HG03521 (cell line): ENCODE measurements around the gene RPS26.
A peak's percentile ranks its signal among the peaks of the same experiment; 100 is the strongest.
"Not testable (repeated sequence)": the region's sequence is repeated elsewhere in the genome, so short reads cannot be mapped to it uniquely, and the experiment has no call there.

Experiments
- ATAC-seq: cut with Tn5 transposase; IDR thresholded peaks from one replicate; pipeline ENCODE4 v1.9.1; 2021; ENCODE audit warnings: mild to moderate bottlenecking, moderate library complexity; ENCODE audit not compliant: unreplicated experiment

RPS26 gene

DNA sequence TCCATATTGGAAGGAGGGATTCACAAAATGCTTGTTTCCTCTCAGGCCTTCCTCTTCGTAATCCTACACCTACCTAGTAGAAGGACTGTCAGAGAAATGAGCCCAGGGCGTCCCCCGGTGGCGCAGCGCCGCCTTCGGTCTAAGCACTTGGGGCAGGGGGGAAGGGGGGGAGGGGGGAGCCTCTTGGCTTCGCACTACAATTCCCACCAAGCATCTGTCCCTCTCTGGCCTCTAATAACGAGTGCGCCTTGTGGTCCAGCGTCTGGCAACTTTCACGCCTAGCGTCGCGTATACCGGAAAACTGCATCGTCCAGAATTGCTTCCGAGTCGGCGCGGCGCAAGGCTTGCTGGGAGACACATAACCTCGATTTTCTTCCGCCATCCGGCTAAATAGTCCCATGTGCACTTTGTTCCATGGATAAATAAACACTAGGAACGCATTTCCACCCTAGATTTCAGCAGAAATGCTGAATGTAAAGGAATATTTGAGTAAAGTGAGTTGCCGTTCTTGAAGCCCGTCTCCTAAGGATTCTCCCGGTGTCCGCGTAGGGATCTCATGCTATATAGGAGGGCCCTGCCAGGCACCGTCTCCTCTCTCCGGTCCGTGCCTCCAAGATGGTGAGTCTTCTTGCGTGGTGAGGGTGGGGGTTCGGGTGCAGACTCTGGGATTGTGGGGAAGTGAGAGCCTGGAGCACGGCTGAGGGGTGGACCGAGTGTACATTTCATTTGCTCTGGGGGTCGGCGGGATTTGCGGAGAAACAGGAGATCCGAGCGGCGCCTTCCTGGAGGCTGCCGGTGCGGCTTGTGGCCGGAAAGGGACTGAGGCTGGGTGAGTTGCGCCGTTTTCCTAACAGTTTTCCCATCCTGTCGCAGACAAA lies at the start of gene RPS26:
Gene RPS26, plus strand, starts transcription at position 367 of the 878 bp plus-strand sequence. Its CDS starts 249 bp downstream, at position 616.
- peak; percentile 87 for ATAC-seq

DNA sequence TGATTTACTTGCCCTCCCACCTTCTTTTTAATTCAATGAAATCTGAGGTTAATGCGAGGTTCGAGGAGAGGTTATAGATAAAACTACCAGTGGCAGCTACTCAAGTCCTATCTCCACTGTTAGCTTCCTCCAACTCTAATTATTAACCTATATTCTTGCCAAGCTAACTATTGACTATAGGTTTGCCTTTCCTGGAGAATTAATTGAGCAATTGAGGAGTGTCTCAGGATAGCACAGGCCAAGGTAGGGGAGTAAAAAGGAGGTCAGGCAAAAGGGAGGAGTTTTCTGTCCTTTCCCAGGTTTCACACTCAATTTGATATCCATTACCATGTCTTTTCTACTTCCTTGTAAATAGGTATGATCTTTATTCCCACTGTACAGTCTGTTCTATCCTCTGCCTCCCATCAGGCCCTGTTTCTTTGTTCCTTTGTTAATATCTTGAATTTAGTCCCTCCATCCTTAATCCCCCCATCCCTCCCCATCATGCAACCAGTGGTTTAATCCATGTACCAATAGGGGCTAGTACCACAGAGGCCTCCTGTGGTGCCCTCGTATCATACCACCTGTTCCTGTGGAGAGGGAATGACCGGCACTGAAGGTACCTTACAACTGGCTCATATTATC lies 48.4 kb upstream of the RPS26 start:
- ATAC-seq, result no peak

DNA sequence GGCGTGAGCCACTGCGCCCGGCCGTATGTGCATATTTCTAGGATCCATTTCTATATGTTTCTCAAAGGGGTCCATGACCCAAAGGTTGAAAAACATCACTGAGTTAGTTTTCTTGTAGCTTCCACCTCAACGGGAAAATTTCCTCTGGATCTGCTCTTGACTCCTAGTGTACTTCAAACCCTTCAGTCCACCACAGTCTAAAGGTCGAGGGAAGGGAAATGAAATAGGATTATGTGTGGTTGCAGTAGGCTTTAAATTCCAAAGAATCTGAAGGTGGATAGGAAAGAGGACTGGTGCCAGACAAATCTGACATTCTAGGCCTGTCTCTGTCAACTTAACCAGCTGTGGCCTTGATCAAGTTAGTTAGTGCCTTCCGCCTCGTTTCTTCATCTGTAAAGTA lies 46.4 kb upstream of the RPS26 start:
- ATAC-seq, result no peak

DNA sequence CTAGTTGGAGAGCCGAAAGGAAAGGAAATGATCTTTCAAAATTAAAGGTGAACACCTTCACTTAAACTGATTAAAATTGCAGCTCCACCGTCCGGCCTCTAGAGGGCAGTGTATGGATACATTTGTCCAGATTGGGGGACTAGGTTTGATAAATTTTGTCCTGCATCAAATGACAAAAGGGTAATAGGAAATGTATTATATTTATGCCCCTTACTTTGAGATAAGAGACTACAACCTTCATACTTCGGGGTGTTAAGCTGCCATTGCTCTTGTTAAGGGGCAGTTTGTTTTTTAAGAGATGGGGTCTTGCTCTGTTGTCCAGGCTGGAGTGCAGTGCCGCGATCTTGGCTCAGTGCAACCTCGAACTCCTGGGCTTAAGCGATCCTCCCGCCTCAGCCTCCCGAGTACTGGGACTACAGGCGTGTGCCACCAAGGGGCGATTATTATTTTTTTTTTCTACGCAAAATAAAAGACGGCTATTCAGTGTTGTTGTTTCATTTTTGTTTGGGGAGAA lies 45.5 kb upstream of the RPS26 start:
- ATAC-seq, result no peak

DNA sequence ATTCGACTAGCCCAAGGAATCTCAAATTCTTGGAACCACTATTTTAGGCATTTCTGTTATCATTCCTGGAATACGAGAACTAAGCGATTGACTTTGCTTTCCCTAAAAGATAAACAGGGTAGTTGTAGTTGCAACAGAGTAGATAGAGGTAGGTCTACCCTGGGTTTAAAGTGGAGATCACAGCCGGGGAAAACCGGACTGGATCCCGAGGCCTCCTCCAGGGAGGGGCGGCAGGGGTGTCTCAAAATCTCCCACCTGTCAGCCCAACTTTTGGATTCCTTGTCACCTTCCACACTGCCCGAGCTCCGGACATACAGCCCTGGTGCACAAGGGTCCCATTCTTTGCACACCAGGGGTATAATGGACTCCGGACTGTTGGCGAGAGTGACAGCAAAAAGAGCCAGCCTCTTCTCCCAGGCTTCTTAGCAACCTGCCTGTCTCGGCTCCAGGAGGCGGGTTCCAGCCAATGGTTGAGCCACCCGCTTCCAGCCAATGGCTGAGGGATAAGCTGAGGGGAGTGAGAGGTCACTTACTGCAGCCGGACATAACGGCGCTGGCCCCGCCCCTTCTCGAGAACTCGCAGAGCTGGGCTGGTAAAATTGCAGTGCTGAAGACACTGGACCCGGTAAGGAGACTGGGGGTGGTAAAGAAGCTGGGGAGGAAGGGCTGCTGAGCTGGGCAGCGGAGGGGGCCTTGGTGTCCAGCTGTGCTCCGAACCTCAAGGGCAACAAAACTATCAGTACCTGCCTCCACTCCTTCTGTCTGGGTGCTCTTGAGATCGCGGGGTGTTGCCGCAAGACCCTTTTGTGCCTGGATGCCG lies 44.8 kb upstream of the RPS26 start, which contains the start of gene SUOX:
Gene SUOX, plus strand, starts transcription at position 562 of the 820 bp plus-strand sequence. CDS start 4,946 bp downstream, outside the sequence.
- peak; percentile 99 for ATAC-seq

DNA sequence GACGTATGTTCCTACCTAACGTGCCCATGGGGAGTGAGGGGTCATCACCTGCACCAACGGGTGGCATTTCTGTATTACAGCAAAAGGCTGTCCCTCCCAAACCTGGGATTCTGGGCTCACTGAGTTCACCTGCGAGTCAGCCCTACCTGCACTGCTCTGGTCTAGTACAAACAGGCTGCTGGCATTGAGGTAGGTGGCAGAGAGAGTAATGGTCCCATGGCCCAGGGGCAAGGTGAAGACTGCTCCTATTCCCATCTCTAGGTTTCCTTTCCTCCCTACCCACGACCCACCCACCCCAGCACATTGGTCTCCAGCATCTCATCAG lies 44.2 kb upstream of the RPS26 start:
- ATAC-seq, result no peak

DNA sequence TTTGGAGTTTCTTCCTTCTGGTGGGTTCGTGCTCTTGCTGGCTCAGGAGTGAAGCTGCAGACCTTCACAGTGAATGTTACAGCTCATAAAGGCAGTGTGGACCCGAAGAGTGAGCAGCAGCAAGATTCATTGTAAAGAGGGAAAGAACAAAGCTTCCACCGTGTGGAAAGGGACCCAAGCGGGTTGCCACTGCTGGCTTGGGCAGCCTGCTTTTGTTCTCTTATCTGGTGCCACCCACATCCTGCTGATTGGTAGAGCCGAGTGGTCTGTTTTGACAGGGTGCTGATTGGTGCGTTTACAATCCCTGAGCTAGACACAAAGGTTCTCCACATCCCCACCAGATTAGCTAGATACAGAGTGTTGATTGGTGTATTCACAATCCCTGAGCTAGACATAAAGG lies 42.2 kb upstream of the RPS26 start:
- ATAC-seq, result not testable (repeated sequence)

DNA sequence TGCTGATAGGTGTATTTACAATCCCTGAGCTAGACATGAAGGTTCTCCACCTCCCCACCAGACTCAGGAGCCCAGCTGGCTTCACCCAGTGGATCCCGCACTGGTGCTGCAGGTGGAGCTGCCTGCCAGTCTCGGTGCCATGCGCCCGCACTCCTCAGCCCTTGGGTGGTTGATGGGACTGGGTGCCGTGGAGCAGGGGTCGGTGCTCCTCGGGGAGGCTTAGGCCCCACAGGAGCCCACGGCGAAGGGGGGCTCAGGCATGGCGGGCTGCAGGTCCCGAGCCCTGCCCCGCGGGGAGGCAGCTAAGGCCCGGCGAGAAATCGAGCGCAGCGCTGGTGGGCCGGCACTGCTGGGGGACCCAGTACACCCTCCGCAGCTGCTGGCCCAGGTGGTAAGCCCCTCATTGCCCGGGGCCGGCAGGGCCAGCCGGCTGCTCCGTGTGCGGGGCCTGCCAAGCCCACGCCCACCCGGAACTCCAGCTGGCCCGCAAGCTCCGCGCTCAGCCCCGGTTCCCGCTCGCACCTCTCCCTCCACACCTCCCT lies 41.6 kb upstream of the RPS26 start:
- ATAC-seq, result not testable (repeated sequence)

DNA sequence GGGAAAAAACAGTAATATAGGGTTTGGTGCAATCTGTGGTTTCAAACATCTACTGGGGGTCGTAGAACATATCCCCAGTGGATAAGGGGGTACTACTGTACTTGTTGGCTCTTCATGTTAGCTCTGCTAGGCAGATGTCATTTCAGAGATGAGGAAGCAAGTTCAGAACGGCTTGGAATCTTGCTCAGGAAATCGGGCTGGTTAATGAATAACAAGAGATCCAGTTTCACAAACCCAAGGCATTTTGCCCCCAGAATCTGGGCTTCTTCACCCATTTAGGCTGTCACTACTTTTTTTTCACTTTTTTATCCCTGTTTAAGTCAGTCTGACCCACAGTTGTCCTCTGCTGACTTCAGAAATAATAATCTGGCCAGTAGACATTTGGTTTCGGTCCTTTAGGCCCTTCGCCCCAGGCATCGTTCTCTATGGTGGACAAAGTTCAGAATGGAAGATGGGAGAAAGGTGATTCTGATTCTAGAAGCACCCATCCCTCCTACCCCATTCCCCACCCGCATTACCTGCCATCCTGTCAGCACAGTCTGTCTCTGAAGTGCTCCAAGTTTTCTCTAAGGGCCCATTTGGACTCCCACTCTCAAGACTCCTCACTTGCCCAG lies 40.1 kb upstream of the RPS26 start:
- ATAC-seq, result no peak

DNA sequence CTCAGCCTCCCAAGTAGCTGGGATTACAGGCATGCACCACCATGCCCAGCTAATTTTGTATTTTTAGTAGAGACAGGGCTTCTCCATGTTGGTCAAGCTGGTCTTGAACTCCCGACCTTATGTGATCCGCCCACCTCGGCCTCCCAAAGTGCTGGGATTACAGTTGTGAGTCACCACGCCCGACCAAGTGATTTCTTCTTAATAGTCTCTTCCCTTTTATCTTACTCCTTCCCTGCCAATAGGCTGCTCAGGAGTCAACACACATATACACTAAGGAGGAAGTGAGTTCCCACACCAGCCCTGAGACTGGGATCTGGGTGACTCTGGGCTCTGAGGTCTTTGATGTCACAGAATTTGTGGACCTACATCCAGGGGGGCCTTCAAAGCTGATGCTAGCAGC lies 38.3 kb upstream of the RPS26 start:
- ATAC-seq, result not testable (repeated sequence)

DNA sequence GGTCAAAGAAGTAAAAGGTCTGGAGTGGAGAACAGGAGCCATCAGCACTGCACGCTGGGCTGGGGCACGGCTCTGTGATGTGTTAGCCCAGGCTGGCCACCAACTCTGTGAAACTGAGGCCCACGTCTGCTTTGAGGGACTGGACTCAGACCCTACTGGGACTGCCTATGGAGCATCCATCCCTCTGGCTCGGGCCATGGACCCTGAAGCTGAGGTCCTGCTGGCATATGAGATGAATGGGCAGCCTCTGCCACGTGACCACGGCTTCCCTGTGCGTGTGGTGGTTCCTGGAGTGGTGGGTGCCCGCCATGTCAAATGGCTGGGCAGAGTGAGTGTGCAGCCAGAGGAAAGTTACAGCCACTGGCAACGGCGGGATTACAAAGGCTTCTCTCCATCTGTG lies 37.5 kb upstream of the RPS26 start:
- no peak for ATAC-seq

DNA sequence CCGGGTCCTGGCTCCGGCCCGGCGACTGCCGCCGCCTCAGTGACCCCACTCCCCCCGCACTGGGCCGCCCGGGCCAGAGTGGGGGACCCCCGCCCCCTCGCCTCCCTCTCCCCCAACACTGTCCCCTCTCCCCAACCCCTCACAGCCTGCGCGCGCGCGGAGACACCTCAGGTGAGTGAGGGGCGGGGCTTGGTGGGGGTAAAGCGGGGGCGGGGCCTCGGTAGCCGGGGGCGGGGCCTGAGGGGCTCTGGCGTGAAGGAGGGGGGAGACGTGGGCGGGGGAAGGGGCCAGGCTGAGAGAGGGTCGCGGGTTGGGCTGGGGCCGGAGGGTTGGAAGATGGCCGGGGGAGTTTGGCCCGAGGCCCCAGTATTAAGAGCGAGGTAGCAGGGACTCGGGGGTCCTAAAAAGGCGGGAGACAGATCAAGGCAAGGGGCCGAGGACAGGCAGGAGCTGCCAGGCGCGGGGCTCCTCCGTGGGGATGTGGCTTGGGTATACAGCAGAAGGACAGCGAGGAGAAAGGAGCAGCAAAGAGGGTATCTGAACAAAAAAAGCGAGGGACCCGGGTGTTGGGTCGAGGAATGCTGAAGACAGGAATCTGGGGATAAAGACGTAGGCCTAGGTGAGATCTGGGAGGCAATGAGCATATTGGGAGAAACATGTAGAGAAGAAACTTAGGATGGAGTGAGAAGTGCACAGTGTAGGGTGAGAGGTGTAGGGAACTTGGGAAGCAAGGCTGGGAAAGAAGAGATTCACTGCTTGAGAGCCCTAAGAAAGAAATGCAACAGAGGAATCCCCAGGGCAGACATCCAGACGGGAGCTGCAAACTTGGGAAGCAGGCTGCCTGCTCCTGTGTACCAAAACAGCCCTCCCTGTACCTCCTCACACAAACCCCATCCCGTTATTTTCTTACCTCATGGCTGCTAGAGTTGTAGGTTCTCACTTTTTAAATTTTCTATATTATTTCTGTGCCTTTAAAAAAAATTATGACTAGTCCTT lies 33.9 kb upstream of the RPS26 start:
- ATAC-seq, result peak; percentile 29

DNA sequence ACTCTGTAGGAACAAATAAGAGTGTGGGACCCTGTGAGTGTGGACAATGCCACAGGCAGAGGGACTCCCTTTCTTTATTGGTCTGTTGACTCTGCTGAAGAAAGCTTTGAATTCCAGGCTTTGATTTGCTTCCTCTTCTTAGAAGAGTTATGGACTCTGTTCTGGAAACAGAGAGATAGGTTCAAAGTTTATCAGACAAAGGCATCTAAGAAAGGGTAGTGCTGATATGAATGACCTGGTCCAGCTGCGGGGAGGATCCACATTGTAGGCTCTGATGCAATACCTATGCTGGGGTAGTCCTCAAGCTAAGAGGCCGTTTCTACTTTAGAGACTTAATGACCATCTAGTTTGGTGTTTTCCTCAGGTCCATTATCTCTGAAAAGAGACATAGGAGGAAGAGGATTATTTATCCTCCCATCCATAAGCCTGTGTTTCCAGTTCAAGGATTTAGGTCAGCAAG lies 31.6 kb upstream of the RPS26 start:
- ATAC-seq, result no peak

DNA sequence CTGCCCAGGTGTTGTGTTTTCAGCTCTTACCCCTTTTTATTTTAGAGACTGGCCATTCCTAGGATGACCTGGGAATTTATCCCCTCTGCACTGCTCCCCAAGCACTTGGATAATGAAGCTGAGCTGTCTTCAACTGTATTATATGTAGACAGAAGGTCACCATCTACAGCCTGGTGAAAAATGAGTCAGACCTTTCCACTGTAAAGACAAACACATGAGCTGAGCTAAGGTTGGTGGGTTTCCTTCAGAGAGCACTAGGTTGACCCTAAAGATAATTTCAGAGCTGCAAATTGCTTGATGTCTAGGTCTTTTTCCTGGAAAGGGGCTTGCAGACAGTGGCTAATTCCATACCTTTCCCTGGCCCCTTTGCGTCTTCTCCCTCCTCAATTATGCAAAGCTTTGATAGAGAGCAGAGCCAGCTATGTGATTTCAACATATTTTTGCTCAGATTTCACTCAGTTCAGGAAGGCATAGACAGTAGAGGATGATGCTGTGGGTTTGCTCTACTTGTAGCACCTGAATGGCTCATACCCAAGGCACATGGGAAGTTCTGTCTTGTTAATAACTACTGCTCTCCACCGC lies 30.1 kb upstream of the RPS26 start:
- no peak for ATAC-seq

DNA sequence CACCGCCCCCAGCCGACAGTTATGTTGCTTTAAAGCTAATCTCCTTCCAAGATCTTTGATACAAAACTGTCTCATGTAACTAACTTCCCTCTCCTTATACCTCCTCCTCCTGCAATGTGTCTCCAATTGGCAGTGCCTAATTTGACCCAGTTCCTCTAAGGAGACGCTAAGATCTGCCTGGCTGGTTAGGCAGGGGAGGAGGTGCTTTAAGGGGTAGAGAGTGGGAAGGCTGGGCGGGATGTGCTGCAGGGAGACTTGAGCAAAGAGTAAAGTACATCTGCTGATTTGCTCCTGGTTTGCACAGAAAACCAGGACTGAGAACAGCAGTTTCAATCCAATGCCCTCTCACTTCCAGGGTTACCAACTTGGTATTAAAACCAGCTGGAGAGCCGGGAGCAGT lies 28.2 kb upstream of the RPS26 start:
- ATAC-seq, result no peak

DNA sequence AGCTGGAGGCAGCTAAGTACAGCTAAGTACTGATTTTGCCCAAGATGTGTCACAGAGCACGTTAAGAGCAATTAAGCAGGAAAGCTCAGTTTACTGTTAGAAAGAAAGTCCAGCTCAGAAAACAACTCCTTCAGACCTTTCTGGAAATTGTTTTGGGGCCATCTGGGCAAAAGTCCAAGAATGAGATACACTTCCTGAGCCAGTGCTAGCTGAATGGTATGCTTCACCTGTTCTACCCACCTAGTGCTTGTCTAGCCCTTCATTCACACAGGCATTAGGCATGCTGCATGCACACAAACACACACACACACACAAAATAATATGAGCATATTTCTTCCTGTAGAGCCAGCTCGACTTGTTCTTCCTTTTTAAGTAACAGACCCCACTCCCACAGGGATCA lies 27.5 kb upstream of the RPS26 start:
- no peak for ATAC-seq

DNA sequence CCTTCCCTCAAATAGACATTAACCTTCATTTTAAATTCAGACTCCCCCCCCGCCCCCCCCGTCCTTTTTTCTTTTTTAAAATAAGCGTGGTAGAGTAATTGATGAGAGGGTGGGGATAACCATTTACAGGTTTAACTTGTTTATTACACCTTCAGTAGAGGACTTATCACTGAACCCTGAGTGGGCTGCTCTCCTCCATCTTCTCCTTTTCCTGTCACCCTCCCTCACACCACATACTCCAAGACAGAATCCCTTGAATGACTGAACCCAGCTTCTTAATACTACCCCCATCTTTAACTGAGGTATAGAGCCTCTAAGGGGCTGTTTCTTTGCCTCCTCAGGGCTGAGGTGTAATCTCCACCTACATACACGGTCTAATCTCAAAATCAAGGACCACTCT lies 24.5 kb upstream of the RPS26 start:
- ATAC-seq, result no peak

DNA sequence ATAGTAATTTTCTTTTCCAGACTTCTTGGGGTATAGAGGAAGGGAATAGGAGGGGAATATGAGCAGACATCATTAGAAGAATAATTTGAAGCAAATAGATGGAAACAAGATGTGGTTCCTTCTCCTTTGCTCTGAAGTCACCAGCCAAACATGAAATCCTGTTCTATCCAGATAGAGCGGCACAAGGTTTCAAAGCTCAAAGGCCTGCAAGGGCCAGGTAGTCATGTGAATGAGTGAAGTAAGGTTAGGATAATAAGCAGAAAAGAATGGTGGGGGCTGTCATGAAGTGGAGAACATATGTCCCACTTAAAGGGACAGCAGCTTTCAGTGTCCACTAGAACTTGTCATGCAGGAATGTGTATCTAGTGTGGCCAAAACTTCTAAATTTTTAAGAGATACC lies 23.4 kb upstream of the RPS26 start:
- ATAC-seq, result no peak
